ENCODE results near the gene SPATS2.

SPATS2 gene

DNA sequence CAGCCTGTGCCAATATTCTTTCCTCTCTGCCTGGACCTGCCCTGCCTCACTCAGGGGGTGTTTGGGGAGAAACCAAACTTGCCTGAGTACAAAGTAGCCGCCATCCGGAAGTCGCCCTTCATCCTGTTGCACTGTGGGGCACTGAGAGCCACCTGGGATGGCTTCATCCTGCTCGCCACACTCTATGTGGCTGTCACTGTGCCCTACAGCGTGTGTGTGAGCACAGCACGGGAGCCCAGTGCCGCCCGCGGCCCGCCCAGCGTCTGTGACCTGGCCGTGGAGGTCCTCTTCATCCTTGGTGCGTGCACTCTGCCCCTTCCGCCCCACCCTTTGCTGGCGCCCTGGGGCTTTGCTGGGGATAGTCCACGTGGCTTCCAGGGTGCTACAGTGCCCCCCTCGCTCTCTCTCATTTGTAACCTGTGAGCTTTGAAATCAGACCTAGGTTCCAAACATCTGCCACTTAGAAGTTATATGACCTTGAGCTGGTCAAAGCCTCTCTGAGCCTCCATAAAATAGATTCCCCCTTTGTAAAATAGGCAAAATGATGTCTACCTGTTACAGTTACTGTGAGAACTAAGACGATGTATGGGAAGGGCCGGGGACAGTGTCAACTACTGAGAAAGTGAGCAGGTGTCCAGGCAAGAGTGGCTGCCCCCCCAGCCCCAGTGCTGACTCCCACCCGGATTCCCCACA, 176.1 kb downstream of the SPATS2 start:
- DNase-seq: no peak

DNA sequence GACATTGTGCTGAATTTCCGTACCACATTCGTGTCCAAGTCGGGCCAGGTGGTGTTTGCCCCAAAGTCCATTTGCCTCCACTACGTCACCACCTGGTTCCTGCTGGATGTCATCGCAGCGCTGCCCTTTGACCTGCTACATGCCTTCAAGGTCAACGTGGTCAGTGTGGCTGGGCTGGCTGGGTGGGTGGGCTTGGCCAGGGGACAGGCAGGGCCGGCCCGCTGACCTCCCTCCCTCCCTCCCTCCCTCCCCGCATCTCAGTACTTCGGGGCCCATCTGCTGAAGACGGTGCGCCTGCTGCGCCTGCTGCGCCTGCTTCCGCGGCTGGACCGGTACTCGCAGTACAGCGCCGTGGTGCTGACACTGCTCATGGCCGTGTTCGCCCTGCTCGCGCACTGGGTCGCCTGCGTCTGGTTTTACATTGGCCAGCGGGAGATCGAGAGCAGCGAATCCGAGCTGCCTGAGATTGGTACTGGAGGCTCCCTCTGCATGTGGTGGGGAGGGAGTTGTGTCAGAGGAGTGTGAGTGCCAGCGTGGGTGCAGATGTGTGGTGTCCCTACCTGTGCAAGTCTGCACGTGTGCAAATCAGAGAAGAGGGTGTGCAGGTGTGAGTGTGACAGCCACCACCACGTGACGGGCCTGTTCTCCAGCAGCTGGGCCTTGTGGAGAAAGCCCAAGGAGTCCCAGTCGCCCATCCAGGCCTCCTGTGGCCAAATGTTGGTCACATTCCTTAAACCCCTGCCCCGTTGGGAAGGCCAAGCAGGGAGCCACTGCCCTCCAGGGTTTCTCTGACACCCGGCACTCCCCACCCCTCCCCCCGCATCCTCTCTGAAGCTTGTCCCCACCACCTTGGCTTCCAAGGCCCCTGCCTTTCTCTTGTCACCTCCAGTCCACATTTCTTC, 176.9 kb downstream of the SPATS2 start:
- DNase-seq: no peak

DNA sequence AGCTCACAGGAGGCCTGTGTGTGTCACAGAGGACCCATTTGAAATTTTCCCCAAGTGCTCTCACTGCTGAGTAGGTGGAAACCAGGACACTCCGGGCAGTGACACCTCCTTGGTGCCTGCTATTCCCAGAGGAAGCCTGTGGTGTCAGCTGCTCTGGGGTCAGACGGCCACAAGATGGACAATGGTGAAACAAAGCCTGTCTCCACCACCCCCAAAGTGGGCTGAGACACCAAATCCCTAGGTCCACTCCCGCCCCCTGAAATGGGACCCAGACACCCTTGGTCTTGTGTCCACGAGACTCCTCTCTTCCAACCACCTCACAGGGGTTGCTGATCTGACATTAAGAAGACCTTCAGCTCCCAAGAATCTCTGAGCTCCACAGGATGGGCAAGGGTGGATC, 178.6 kb downstream of the SPATS2 start:
- DNase-seq: no peak

DNA sequence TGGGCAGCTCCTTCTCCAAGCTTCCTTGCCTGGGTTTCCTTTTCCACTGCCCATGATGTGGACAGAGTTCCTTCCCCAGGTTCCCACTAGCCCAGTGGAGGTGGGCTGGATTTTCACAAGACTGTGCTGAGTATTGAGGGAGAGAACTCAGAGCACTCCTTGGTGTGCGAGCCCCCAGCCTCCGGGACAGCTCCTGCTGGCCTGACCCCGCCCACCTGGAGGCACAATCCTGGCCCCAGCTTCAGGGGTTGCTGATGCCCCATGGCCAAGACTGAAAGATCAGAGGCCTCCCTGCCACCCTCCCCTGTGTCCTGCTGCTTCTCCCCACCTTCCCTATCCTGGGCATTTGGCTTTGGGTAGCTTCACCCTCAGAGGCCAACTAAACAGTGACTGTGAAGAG, 179.2 kb downstream of the SPATS2 start:
- DNase-seq: no peak

DNA sequence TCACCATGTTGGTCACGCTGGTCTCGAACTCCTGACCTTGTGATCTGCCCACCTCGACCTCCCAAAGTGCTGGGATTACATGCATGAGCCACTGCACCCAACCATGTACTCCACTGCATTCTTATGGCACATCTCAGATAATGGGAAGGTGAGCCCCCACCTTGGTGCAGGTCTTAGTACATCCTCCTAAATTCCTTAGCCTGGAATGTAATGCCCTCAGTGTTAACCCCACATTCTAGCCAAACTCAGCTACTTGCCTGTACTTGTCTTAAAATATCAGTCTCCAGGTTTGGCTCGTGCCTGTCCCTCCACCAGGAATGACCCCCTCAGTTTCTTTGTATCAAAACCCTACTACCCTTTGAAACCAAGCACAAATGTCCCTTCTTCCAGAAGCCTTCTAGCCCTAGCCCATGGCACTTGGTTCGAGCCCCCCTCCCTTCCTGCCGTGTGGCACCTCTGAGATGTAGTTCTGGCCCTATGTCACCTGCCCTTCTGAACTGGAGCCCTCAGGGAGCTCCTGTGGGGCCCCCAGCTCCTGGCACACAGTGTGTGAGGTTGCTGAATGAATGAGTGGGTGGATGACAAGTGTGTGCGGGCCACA, 179.9 kb downstream of the SPATS2 start:
- no peak for DNase-seq

DNA sequence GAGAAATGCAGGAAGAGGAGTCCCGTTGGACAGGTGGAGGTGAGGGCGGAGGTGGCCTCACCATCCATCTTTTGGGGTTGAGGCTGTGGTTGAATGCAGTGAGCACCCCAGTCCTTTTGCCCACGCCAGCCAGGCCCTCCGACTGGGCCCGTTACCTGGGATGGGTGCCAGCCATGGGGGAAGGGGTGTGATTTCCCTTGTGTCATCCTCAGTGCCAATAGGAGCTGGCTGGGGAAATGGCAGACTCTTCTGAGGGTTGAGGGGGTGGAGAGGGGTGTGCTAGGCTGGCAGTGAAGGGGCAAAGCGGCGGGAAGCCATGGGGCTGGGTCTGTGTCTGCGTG, 181.2 kb downstream of the SPATS2 start:
- no peak for DNase-seq

DNA sequence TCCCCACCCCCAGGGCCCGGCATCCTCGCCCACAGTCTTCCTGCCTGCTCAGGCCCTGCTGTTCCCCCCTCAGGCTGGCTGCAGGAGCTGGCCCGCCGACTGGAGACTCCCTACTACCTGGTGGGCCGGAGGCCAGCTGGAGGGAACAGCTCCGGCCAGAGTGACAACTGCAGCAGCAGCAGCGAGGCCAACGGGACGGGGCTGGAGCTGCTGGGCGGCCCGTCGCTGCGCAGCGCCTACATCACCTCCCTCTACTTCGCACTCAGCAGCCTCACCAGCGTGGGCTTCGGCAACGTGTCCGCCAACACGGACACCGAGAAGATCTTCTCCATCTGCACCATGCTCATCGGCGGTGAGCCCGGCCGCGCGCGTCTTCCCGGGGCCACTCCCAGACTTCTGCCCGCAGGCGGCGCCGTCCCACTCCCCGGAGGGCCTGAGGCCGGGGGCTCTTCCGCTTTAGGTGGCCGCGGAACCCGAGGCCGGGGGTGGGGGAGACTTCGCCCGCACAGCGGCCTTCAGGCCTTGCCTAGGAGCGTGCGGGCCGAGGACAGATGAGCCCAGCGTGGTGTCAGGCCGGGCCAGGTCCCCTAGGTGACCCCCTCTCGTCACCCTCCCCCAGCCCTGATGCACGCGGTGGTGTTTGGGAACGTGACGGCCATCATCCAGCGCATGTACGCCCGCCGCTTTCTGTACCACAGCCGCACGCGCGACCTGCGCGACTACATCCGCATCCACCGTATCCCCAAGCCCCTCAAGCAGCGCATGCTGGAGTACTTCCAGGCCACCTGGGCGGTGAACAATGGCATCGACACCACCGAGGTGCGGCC, 181.8 kb downstream of the SPATS2 start:
- peak; percentile 18 for DNase-seq

DNA sequence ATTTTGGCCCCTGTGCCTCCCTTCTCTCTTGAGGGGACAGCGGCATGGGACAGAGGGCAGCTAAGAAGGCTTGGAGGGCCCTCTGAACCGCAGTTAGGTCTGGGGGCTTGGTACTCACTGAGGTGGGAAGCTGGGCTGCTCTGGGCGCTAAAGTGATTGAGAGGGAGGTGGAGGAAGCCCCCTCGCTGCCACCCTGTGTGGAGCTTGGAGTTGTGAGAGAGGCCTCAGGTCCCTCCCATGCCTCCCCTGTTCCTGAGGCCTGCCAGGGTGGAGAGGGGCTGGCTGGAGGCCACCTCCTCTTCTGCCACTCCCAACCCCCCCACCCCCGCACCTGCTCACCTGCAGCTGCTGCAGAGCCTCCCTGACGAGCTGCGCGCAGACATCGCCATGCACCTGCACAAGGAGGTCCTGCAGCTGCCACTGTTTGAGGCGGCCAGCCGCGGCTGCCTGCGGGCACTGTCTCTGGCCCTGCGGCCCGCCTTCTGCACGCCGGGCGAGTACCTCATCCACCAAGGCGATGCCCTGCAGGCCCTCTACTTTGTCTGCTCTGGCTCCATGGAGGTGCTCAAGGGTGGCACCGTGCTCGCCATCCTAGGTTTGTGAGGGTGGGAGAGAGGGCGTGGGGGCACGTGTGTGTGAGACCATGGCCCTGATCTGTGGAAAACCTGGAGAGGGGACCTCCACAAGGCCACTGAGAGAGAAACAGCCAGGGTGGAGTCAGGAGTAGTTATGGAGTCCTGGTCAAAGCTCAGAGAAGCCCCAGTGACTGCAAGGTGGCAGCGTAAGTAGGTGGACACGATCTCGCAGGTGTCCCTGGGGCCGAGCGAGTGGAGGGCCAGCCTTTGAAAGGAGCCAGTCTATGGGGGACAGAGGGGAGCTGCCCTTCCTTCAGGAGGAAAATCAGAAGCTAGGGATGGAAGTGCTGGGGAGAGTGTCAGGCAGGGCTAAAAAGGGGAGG, 182.8 kb downstream of the SPATS2 start:
- no peak for DNase-seq

DNA sequence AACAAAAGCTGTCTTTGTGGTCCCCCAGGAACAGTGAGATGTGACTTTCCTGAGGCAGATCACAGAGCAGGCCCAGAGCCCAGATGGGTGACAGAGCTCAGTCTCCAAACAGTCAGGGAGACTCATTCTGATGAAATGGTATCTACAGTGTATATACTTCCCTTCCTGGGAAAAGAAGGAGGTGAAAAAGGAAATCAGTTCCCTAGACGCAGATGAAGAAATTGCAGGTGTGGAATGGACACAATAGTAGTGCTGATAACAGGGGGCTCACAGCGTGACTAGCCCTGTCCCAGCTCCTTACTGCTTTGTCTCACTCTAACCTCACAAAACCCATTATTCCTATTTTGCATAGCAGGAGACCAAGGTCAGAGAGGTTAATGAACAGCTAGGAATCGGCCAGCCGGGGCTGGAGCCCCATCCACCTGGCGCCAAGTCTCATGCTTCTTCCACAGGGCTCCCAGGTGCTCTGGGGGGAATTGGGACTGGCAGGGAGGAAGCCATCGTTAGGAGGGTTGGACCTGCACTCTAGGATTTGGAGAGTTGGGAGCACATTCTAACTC, 183.5 kb downstream of the SPATS2 start:
- no peak for DNase-seq

DNA sequence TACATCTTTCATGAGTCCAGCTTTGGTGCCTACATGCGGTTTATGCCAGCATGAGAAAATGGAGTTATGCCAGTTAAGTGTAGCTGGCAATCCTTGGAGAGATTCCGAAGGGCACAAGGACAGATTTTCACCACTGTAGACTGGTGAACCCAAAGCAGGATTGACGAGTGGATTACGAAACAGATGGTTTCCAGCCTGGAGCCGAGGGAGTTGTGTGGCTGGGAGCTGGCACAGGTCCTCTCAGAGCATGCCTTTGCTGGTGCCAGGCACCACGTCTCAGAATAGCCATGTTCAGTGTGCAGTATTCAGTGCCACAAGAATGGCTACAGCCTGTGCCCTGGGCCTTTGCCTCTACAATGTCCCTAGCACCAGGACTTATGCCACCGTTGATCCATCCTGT, 184.8 kb downstream of the SPATS2 start:
- no peak for DNase-seq

DNA sequence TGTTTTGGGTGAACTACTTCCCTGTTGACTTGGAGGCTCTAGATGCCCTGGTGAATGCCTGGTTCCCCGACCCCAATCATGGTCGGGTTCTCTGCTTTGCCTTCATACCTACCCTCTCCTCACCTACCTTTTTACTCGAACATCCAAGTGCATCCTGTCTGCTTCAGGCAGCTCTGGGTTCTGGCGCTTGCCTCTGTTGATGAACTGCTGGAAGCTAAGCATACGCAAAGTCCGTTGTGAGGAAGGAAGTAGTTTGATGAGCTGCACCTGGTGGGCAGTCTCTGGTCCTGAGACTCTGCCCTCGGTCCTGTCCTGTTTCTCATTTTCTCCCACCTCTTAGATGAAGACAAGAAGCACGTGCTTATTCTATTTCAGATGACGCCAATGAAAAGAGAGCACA, 185.2 kb downstream of the SPATS2 start:
- no peak for DNase-seq

DNA sequence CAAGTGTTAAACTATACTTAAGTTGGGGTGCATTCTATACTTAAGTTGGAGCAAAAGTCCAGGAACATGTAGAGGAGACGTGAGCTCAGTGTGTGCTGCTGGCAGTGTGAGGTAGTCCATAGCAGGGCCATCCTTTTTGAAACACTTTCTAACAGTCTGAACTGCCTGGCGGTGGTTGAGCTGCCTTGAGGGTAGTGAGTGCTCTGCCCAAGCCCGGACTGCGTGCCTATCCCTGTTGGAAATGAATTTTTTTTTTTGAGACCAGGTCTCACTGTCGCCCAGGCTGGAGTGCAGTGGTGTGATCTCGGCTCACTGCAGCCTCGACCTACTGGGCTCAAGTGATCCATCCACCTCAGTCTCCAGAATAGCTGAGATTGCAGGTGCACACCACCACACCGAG, 185.6 kb downstream of the SPATS2 start:
- no peak for DNase-seq

DNA sequence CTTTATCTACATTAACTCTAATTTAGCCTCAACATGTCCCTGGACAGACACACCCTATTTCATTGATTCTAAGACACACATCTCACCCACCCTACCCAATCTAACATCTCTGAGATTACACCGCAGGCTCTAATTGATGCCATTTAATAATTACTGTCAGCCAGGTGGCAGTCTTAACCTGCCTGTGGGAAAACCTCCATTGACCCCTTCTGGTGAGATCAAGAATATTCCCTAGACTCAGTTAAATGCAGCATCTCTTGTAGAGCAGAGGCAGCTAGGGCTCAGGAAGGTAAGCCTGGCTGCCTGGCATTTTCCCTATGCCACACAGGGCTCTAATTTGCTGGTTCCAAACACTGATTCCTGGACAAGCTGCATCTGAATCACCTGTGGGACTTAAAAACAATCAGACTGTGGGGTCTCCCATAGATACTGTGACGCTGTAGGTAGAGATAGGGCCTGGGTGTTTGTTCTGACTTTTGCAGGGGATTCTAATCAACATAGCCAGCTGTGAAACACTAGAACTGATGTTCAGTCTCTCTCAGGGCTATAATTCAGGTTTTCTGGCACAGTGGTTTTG, 186.3 kb downstream of the SPATS2 start:
- DNase-seq: no peak

DNA sequence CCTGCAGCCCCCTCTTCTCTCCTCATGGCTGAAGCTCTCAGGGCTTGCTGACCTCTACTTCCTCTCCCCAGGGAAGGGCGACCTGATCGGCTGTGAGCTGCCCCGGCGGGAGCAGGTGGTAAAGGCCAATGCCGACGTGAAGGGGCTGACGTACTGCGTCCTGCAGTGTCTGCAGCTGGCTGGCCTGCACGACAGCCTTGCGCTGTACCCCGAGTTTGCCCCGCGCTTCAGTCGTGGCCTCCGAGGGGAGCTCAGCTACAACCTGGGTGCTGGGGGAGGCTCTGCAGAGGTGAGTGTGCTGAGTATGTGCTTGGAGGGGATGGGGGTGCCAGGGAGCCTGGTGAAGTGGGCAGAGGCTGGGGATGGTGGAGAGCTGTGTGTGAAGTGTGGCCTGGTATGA, 187.0 kb downstream of the SPATS2 start:
- DNase-seq: no peak

DNA sequence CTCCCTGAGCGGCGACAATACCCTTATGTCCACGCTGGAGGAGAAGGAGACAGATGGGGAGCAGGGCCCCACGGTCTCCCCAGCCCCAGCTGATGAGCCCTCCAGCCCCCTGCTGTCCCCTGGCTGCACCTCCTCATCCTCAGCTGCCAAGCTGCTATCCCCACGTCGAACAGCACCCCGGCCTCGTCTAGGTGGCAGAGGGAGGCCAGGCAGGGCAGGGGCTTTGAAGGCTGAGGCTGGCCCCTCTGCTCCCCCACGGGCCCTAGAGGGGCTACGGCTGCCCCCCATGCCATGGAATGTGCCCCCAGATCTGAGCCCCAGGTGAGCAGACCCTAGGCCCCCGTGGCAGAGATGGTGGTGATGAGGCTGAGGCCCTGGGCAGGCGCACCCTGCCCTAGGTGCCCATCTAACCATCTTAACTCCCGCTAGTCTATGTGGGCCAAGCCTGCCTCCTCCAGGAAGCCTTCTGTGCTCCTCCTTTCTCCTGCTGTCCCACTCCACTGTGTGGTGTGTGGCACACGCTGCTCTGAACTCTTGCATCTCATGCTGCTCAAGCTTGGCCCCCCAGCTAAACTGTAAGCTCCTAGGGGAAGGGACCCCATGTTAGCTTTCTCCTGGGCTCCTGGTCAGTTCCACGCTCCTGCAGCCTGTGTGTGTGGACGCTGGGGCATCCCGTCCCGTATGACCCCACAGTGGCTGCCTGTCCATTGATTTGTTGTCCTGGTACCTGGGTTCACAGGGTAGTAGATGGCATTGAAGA, 188.5 kb downstream of the SPATS2 start:
- no peak for DNase-seq

DNA sequence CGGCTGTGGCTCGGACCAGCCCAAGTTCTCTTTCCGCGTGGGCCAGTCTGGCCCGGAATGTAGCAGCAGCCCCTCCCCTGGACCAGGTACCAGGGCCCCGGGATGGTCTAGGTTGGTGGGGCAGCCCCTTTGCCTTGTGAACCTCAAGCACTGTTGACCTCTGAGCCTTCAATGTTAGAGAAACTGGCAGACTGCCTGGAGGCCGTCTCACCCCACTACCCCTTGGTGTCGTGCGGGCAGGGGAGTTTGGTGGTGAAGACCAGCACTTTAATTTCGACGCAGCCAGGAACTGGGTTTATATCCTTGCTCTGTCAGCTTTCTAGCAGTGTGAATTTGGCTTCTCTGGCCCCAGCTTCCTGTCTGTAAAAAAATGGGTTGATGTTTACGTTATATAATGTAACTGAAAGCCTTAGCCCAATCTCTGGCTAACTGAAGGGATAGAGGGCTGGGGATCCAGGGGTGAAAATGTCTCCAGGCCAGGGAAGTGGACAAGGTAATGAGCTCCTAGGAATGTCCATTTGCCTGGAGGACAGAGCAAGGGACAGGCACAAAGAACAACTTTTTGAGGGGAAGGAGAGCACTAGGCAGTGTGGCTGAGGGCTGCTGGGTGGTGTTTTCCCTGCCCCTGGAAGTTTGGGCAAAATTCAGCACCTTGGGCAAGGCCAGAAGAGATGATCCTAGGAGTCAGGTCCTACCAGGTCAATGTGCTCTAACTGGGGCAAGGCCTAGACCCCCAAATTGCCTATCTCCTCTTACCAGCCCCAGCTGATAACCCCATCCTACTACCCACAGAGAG, 189.3 kb downstream of the SPATS2 start:
- DNase-seq: no peak

DNA sequence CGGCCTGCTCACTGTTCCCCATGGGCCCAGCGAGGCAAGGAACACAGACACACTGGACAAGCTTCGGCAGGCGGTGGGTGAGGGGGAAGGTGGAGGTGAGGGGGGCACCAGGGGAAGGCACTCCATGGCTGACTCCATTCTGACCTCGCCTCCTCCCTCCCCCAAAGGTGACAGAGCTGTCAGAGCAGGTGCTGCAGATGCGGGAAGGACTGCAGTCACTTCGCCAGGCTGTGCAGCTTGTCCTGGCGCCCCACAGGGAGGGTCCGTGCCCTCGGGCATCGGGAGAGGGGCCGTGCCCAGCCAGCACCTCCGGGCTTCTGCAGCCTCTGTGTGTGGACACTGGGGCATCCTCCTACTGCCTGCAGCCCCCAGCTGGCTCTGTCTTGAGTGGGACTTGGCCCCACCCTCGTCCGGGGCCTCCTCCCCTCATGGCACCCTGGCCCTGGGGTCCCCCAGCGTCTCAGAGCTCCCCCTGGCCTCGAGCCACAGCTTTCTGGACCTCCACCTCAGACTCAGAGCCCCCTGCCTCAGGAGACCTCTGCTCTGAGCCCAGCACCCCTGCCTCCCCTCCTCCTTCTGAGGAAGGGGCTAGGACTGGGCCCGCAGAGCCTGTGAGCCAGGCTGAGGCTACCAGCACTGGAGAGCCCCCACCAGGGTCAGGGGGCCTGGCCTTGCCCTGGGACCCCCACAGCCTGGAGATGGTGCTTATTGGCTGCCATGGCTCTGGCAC, 190.1 kb downstream of the SPATS2 start:
- DNase-seq: no peak

DNA sequence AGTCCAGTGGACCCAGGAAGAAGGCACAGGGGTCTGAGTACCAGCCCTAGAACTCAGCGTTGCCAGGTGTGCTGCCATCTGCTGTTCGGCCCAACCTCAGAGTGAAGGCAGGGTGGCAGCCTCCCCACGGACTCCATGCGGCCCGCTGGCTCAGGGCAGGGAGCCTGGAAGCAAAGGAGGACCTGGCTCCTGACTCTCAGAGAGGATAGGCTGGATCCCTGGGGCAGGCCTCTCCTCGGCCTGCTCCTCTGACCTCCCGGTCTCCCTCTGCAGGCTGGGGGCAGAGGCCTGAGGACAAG, 190.6 kb downstream of the SPATS2 start:
- DNase-seq: no peak

DNA sequence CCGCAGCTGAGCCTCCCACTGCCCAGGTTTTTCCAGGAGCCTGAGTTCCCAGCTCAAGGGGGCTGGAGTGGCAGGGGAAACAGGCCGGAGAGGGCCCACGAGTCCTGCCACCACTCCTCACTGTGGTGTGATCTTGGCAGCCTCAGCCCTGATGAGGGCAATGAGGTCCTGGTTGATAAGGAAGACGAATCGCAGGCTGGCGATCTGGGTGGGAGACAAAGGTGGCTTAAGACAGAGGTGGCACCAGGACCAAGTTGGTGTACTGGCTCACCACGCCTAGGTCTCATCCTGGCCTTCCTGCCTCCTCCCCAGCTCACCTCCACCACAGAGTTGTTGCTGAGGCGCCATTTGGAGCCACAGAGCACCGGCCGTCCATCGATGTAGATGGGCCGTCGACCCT, 191.3 kb downstream of the SPATS2 start:
- no peak for DNase-seq
